AG04450 (cell line): ENCODE results near the gene IQGAP1. TPM values are rescaled to one million over a fixed set of nuclear protein-coding genes. Genes with fewer than 3 reads are reported as not detected.
A peak's percentile ranks its signal among the peaks of the same experiment; 100 is the strongest.
"Not testable (repeated sequence)": the region's sequence is repeated elsewhere in the genome, so short reads cannot be mapped to it uniquely, and the experiment has no call there.

ENCODE experiments used
- CTCF ChIA-PET: fragments of 300-600, 350-600 bp; formaldehyde crosslinking; extraction: SDS; loops from one replicate; lab custom pipeline; 2022; ENCODE audit warnings: antibody characterized with exemption, inconsistent platforms; lab: Charles Lee
- POLR2A ChIA-PET: fragments of 350-600 bp; formaldehyde crosslinking; extraction: SDS; loops from one replicate; lab custom pipeline; 2021; ENCODE audit warnings: antibody characterized with exemption, inconsistent platforms; lab: Yijun Ruan, JAX
- DNase-seq: peaks from one replicate; pipeline ENCODE4 v3.0.0-alpha.2; 2011; ENCODE audit warnings: low read depth, low spot score
- H3K27ac ChIP-seq: one replicate; pipeline ENCODE4 v1.5.1; 2012; ENCODE audit warnings: low read depth, low read length, control low read depth
- H3K27me3 ChIP-seq: one replicate; pipeline ENCODE4 v1.6.0; 2012; ENCODE audit warnings: low read length; ENCODE audit not compliant: control insufficient read depth, insufficient read depth
- H3K4me3 ChIP-seq: 2 replicates; pipeline ENCODE4 v1.5.1; 2011; ENCODE audit warnings: mild to moderate bottlenecking, low read depth, low read length, control low read depth
- H3K9me3 ChIP-seq: 2 replicates; pipeline ENCODE4 v1.5.1; 2012; ENCODE audit warnings: low read length; ENCODE audit not compliant: control insufficient read depth, insufficient read depth
- polyA plus RNA-seq: library from polyadenylated mRNA; depleted of rRNA; stranded (reverse); fragments of >200 nt; gene quantifications from 2 replicates; pipeline ENCODE4 v1.2.3, GENCODE V29; 2011
- TF ChIP-seq, protein P1 (sequence below): IDR thresholded peaks from 2 replicates; pipeline ENCODE4 v1.5.1; 2011; ENCODE audit warnings: low read depth, low read length, control low read depth, inconsistent platforms

Gene IQGAP1
- polyA plus RNA-seq, 1 experiment = 170 TPM

DNA sequence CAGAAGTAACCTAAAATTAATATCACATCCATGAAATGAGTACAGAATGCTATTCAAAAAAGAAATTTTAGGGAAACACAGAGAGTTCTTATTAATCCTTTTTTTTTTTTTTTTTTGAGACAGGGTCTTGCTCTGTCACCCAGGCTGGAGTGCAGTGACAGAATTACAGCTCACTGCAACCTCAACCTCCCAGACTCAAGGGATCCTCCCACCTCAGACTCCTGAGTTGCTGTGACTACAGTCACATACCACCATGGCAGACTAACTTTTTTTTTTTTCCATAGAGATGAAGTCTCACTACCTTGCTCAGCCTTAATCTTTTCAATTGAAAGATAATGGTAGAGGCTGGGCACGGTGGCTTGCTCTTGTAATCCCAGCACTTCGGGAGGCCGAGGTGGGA, 135.3 kb downstream of the IQGAP1 start:
- Histone ChIP-seq H3K4me3 (no peak overlapping the region), H3K27ac (no peak overlapping the region), H3K9me3 (no peaks in the 10 kb centered on the region), H3K27me3 (no peaks in the 10 kb centered on the region)
- TF ChIP-seq, protein P1, sequence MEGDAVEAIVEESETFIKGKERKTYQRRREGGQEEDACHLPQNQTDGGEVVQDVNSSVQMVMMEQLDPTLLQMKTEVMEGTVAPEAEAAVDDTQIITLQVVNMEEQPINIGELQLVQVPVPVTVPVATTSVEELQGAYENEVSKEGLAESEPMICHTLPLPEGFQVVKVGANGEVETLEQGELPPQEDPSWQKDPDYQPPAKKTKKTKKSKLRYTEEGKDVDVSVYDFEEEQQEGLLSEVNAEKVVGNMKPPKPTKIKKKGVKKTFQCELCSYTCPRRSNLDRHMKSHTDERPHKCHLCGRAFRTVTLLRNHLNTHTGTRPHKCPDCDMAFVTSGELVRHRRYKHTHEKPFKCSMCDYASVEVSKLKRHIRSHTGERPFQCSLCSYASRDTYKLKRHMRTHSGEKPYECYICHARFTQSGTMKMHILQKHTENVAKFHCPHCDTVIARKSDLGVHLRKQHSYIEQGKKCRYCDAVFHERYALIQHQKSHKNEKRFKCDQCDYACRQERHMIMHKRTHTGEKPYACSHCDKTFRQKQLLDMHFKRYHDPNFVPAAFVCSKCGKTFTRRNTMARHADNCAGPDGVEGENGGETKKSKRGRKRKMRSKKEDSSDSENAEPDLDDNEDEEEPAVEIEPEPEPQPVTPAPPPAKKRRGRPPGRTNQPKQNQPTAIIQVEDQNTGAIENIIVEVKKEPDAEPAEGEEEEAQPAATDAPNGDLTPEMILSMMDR = no peak
- ChIA-PET CTCF (interaction anchor here (0.6 kb wide), 1 partner anchor 22 kb away, joined by 4 read pairs; no protein-coding TSS in a partner anchor), POLR2A (no interaction called here)
- no peak for DNase-seq

GRCh38 chr15:90524018-90524803, 136.2 kb downstream of the IQGAP1 start:
- H3K9me3 ChIP-seq, H3K27me3 ChIP-seq, POLR2A ChIA-PET, H3K27ac ChIP-seq, DNase-seq, H3K4me3 ChIP-seq: not testable (repeated sequence)
- CTCF ChIA-PET = interaction anchor here (0.9 kb wide), 1 partner anchor 410 kb away, joined by 4 read pairs; no protein-coding TSS in a partner anchor

DNA sequence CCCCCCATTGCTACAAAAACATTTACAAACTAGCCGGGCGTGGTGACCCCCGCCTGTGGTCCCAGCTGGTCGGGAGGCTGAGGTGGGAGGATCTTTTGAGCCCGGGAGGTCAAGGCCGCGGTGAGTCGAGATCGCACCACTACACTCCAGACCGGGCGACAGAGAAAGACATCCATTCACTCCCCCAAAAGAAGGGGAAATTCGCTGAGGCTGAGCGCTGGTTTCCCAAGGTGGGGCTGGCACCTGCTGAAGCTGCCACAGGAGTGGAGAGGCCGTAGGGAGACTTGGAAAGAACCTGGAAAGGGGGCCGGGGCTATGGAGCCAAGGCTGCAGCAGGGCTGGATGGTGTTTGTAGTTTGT, 140.9 kb downstream of the IQGAP1 start:
- Histone ChIP-seq H3K9me3 (no peaks in the 10 kb centered on the region; the same call in 1 of the 2 replicates), H3K27ac (no peak overlapping the region), H3K4me3 (peak overlapping the region; percentile 77), H3K27me3 (no peaks in the 10 kb centered on the region)
- ChIA-PET CTCF (no interaction called here), POLR2A (no interaction called here)
- TF ChIP-seq, protein P1 = no peak
- no peak for DNase-seq

DNA sequence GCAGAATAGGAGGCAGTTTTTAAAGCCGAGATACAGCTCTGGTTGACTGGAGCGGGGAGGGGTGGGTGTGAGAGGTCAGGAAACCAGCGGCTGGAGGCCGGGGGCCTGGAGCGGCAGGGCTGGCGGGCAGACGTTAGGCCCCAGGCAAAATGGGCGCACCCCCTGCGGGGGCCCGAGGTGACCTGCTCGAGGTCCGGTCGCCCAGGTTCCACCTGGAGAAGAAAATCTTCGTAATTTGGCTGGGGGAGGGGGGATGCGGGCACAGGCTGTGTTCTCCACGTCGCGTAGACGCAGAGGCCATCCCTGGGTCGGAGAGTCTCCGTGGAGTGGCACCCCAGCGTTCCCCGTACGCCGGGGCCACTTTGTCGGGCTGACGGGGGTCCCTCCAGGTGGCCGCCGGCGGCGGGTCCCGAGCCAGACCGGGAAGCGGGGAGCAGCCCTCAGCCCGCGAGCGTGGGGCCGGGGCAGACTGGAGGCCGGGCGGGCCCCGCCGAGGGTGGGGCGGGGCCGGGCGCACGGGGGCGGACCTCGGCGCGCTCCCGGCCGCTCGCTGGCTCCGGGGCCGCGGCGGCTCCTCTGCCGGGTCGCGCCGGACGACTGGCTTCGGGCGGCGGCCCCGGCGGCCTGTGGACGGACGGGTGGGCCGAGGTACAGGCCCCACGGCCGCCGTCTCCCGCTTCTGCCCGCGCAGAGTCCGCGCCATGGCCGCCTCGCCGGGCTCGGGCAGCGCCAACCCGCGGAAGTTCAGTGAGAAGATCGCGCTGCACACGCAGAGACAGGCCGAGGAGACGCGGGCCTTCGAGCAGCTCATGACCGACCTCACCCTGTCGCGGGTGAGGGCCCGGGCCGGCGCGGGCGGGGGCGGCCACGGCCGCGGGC, 141.6 kb downstream of the IQGAP1 start, which contains the start of gene CRTC3:
CRTC3 (plus strand) TSS at position 553 of the 879 bp plus-strand sequence; CDS start at position 702, 149 bp downstream.
- peak within 1 kb of the TSS; percentile 77 for H3K4me3 ChIP-seq
- H3K9me3 ChIP-seq = no peaks in the 10 kb centered on the region; the same call in 1 of the 2 replicates
- no peak for DNase-seq
- no peaks in the 10 kb centered on the region for H3K27me3 ChIP-seq
- POLR2A ChIA-PET = interaction anchor here (1.0 to 1.7 kb wide), 3 partner anchors 9 to 62 kb away, joined by 4 to 5 read pairs (median 4); no protein-coding TSS in a partner anchor
- CTCF ChIA-PET = interaction anchor here (2.0 kb wide), 1 partner anchor 210 kb away, joined by 8 read pairs; no protein-coding TSS in a partner anchor
- H3K27ac ChIP-seq = peak within 1 kb of the TSS; percentile 31
- TF ChIP-seq, protein P1 = no peak

DNA sequence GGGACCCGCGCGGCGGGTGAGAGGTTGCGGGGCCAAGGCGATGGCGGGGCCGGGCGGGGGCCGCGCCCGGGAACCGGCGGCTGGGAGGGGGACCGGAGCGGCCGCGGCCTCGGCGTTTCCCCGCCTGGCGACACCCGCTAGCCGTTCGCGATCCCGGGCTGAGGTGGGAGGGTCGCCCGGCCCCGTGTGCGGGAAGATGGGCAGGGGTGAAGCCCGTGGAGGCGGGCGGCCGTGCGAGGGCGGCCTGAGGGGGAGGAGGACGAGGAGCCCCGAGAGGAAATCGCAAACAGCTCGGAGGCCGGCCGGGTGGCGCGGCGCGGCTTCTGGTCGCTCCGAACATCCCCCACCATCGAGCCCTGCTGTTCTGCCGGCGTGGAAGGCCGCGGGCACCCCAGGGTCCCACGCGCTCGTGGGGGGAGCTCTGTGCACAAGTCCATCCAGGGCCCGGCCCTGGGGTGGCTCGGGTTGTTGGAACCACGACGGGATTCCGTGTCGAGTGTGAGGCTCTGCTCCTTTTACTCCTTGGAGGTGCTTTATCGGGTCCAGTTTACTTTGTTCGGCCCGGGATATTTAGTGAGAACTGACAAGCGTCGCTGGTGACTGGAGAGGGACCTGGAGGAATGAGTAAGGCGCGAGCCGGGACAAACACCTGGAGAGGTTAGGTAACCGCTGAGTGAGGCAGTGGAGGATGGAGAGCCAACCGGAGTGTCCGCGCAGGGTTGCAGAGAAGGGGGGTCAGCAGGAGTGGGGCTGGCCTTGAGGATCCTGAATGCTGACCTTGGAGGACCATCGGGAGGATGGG, 142.4 kb downstream of the IQGAP1 start:
- Histone ChIP-seq H3K27ac (peak overlapping the region; percentile 31), H3K4me3 (peak overlapping the region; percentile 77), H3K27me3 (no peaks in the 10 kb centered on the region), H3K9me3 (no peaks in the 10 kb centered on the region; the same call in 1 of the 2 replicates)
- ChIA-PET POLR2A (interaction anchor here (0.5 to 1.7 kb wide), 5 partner anchors 10 to 258 kb away, joined by 3 to 5 read pairs (median 4); no protein-coding TSS in a partner anchor), CTCF (interaction anchor here (0.8 to 2.0 kb wide), 3 partner anchors 48 to 210 kb away, joined by 3 to 8 read pairs (median 4); no protein-coding TSS in a partner anchor)
- TF ChIP-seq, protein P1 = no peak
- no peak for DNase-seq
